Measurements from ENCODE around the gene DAPK1.

DNA sequence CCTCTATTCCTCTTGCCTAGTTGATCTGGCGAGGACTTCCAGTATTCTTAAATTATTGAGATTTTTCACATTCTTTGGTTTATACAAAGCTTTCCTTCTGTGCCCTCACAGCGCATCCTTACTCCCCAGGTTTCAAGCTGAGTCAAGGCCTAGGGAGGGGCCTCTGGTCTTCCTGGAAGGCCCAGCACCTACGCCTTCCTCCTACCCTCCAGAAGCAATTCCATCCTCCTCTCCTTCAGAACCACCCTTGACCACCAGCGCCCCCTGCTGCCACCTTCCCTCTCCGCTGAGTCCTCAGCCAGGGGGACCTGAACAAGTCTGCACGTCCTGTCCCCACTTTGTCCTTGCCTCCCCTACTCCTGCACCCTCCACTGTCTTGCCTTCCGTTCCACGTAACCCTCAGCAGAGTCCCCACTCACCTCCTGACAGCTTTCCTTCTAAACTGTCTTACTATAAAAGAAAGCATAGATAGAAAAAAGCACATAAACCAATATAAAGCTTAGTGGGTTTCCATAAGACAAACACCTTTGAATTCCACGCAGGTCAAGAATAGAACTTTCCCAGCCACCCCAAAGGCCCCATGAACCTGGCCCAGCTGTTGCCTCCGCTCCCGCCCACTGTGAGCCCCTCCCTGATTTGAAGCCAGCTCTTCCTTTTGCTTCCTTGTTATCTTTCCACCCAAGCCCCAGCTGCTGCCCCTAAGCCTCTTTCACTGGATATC lies 165.3 kb downstream of the DAPK1 start:
- TF ChIP-seq, protein P1, sequence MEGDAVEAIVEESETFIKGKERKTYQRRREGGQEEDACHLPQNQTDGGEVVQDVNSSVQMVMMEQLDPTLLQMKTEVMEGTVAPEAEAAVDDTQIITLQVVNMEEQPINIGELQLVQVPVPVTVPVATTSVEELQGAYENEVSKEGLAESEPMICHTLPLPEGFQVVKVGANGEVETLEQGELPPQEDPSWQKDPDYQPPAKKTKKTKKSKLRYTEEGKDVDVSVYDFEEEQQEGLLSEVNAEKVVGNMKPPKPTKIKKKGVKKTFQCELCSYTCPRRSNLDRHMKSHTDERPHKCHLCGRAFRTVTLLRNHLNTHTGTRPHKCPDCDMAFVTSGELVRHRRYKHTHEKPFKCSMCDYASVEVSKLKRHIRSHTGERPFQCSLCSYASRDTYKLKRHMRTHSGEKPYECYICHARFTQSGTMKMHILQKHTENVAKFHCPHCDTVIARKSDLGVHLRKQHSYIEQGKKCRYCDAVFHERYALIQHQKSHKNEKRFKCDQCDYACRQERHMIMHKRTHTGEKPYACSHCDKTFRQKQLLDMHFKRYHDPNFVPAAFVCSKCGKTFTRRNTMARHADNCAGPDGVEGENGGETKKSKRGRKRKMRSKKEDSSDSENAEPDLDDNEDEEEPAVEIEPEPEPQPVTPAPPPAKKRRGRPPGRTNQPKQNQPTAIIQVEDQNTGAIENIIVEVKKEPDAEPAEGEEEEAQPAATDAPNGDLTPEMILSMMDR (IDR thresholded peaks at IDR 0.05; ENCODE audit: low read length), result peak; percentile 45
- TF ChIP-seq EZH2phosphoT487 (IDR thresholded peaks at IDR 0.05; ENCODE audit: low read length) (no peak), EZH2 (optimal IDR thresholded peaks at IDR 0.05; ENCODE audit: low read depth, low read length) (no peak)
